ENCODE measurements around the gene PITPNC1.

GRCh38 chr17:67359960-67360791, 16.9 kb upstream of the PITPNC1 start:
- TF ChIP-seq CTCF (IDR thresholded peaks at IDR 0.05 in 4 of 5, conservative IDR thresholded peaks at IDR 0.05 in 1 of 5) = no peak
- TF ChIP-seq POLR2A (IDR thresholded peaks at IDR 0.05) = no peak

Data from gastrocnemius medialis (tissue), 4 donors.